ENCODE measurements around the gene SLC35A5.
A peak's percentile ranks its signal among the peaks of the same experiment; 100 is the strongest.

Gene SLC35A5

GRCh38 chr3:112579232-112579631, 17.4 kb downstream of the SLC35A5 start:
- DNase-seq: no peak

- no peak for DNase-seq
These were observed 17.9 kb downstream of the SLC35A5 start for GRCh38 chr3:112579697-112580096.

- DNase-seq: peak; percentile 25
These were observed 20.5 kb downstream of the SLC35A5 start for GRCh38 chr3:112582244-112582874.

- DNase-seq: no peak
These were observed 21.3 kb downstream of the SLC35A5 start for GRCh38 chr3:112583105-112583504.

GRCh38 chr3:112585782-112586181, 23.9 kb downstream of the SLC35A5 start:
- no peak for DNase-seq

- no peak for DNase-seq
These were observed 25.5 kb downstream of the SLC35A5 start for GRCh38 chr3:112587336-112587735.

- DNase-seq: no peak
These were observed 31.4 kb downstream of the SLC35A5 start for GRCh38 chr3:112593258-112593657.

- DNase-seq: no peak
These were observed 33.0 kb downstream of the SLC35A5 start for GRCh38 chr3:112594856-112595255.

GRCh38 chr3:112597945-112598344, 36.1 kb downstream of the SLC35A5 start:
- no peak for DNase-seq

- no peak for DNase-seq
These were observed 36.9 kb downstream of the SLC35A5 start for GRCh38 chr3:112598731-112599130.

- no peak for DNase-seq
These were observed 40.5 kb downstream of the SLC35A5 start for GRCh38 chr3:112602217-112602838.

- DNase-seq: no peak
These were observed 42.7 kb downstream of the SLC35A5 start for GRCh38 chr3:112604536-112604935.

GRCh38 chr3:112605285-112605684, 43.4 kb downstream of the SLC35A5 start:
- DNase-seq: no peak

GRCh38 chr3:112606098-112606497, 44.3 kb downstream of the SLC35A5 start:
- no peak for DNase-seq

GRCh38 chr3:112607863-112608262, 46.0 kb downstream of the SLC35A5 start:
- no peak for DNase-seq

- DNase-seq: no peak
These were observed 48.3 kb downstream of the SLC35A5 start for GRCh38 chr3:112610121-112610520.

GRCh38 chr3:112611752-112612515, 50.1 kb downstream of the SLC35A5 start:
- DNase-seq: no peak

GRCh38 chr3:112615989-112616731, 54.3 kb downstream of the SLC35A5 start:
- no peak for DNase-seq

GRCh38 chr3:112617285-112617684, 55.4 kb downstream of the SLC35A5 start:
- no peak for DNase-seq

- DNase-seq: no peak
These were observed 57.5 kb downstream of the SLC35A5 start for GRCh38 chr3:112619295-112619694.

- no peak for DNase-seq
These were observed 61.4 kb downstream of the SLC35A5 start for GRCh38 chr3:112623213-112623612.

- no peak for DNase-seq
These were observed 61.9 kb downstream of the SLC35A5 start for GRCh38 chr3:112623717-112624116.

- DNase-seq: no peak
These were observed 65.6 kb downstream of the SLC35A5 start for GRCh38 chr3:112627419-112627818.

All from DMS 273 treated with DMSO at 0.1 percent for 48 hours (cell line).